Adrenal gland (tissue), 12 donors: ENCODE data around the gene SMARCC2. TPM values are rescaled to one million over a fixed set of nuclear protein-coding genes. Genes with fewer than 3 reads are reported as not detected.

ENCODE experiments used
- DNase-seq, 7 donors: peaks; one replicate each; pipeline ENCODE4 v3.0.0-alpha.2; 2019 to 2020
- H3K27ac ChIP-seq, 5 donors: fragments of 200-600 bp; sonication (generic) in 4 of 5; 1 replicate in 3 of 5; 2 replicates in 2 of 5; pipeline versions ENCODE4 v1.5.1 to v1.8.0; 2016 to 2020; ENCODE audit warnings: mild to moderate bottlenecking in 1 of 5
- H3K27me3 ChIP-seq: fragments of 200-600 bp; 2 replicates; pipeline ENCODE4 v1.8.0; 2021
- H3K36me3 ChIP-seq, 2 donors: fragments of 200-600 bp; replicated peaks in 1 of 2; 1 replicate in 1 of 2; 2 replicates in 1 of 2; pipeline versions ENCODE4 v1.5.1 to v1.8.0; 2018 to 2022
- H3K4me1 ChIP-seq, 2 donors: fragments of 200-600 bp; replicated peaks in 1 of 2; 1 replicate in 1 of 2; 2 replicates in 1 of 2; pipeline versions ENCODE4 v1.5.1 to v1.8.0; 2018 to 2021
- H3K4me3 ChIP-seq, 4 donors: fragments of 200-600 bp; sonication (generic) in 3 of 4; one replicate each; pipeline ENCODE4 v1.5.1; 2016 to 2018
- H3K9me3 ChIP-seq, 3 donors: fragments of 200-600 bp; sonication (generic) in 1 of 3; replicated peaks in 1 of 3; 1 replicate in 2 of 3; 2 replicates in 1 of 3; pipeline versions ENCODE4 v1.5.1 to v1.8.0; 2016 to 2021
- POLR2A ChIP-seq, 2 donors: fragments of 450-650 bp; IDR thresholded peaks; one replicate each; pipeline ENCODE4 v1.6.1; 2017; ENCODE audit warnings: antibody characterized with exemption in 2 of 2, mild to moderate bottlenecking in 2 of 2, moderate library complexity in 1 of 2
- whole genome bisulfite sequencing, 4 donors: extraction: QIAGEN DNeasy Blood & Tissue Kit in 2 of 4; methylation state at CpG; one replicate each; pipeline versions ENCODE4 v1.1.5 to v1.1.7; 2013 to 2017; 5-methylcytosine and 5-hydroxymethylcytosine counted together
- intact Hi-C, 2 donors: fragments of 100-400 bp; cut with DNase I; formaldehyde crosslinking; loops; one replicate each; pipeline versions ENCODE4 v1.14.1 to v1.15.0; 2022 to 2023
- polyA plus RNA-seq, 3 donors: library from polyadenylated mRNA; stranded (reverse); fragments of 200-250 nt in 2 of 3; fragments of 350-450 nt in 1 of 3; fragmentation: Illumina TruSeq in 1 of 3; extraction: RNeasy Lipid Tissue Mini Kit (QIAGEN cat#74804) in 1 of 3; gene quantifications; one replicate each; pipeline ENCODE4 v1.2.3, GENCODE V29; 2013 to 2014
- total RNA-seq, 9 donors: library from RNA; depleted of rRNA in 4 of 9; stranded (reverse); fragments of >200 nt in 4 of 9; fragments of 120-200 nt in 1 of 9; fragmentation: NEBNext Ultra II Directional in 1 of 9; extraction: Animal tissue kit (Norgen Biotek cat#: 25700) in 1 of 9; gene quantifications; one replicate each; pipeline versions ENCODE4 v1.1.0 to v1.2.4, GENCODE V29; 2013 to 2023
- TF ChIP-seq, protein P1 (sequence below), 6 experiments: fragments of 450-650 bp in 4 of 6; fragments of 200-600 bp in 2 of 6; sonication (generic) in 1 of 6; IDR thresholded peaks; 1 replicate in 5 of 6; 2 replicates in 1 of 6; pipeline versions ENCODE4 v1.5.1 to v1.8.0; 2016 to 2021; ENCODE audit warnings: antibody characterized with exemption in 6 of 6, mild to moderate bottlenecking in 2 of 6, moderate library complexity in 1 of 6
- donor health status: healthy with polysubstance abuse.
- donor health status: Bipolar disorder and iron deficiency.
- donor health status: DM: yes; HTN: yes; CAD: no.
- donor health status: DM: no; HTN: no; CAD: no.
- donor health status: DM: no; HTN: no; CAD: no.
- donor health status: DM: yes; HTN: yes; CAD: no.

Gene SMARCC2
- total and polyA plus RNA-seq, 12 donors, result 22.8 to 102 (median 59.1) TPM

DNA sequence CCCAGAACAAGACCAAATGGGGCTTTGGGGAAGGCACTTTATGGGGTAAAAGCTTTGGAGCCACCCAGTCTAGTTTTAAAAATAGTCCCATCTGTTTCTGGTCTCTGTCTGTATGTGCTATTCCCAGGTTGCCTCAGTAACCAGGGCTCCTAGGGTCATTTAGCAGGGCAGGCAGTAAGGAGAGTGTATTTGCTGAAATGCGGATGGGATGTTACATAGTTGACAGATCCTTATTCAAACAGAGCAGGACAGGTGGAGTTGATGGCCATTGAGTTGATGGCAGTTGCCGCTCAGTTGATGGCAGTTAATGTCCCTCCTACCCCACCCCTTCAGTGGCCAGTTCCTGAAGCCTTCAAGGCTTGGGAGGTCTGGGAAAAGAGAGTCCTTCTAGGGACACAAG, 66.6 kb downstream of the SMARCC2 start:
- Histone ChIP-seq H3K4me3 (no peak overlapping the region), H3K4me1 (peaks cover 46 to 66% of the 10 kb centered on the region in 2 donors), H3K9me3 (no peaks in the 10 kb centered on the region), H3K27me3 (no peaks in the 10 kb centered on the region), H3K27ac (peak overlapping the region in 2 of 5 donors; percentile 89 to 97), H3K36me3 (peaks cover 0 to 9% of the 10 kb centered on the region in 2 donors)
- TF ChIP-seq, protein P1, sequence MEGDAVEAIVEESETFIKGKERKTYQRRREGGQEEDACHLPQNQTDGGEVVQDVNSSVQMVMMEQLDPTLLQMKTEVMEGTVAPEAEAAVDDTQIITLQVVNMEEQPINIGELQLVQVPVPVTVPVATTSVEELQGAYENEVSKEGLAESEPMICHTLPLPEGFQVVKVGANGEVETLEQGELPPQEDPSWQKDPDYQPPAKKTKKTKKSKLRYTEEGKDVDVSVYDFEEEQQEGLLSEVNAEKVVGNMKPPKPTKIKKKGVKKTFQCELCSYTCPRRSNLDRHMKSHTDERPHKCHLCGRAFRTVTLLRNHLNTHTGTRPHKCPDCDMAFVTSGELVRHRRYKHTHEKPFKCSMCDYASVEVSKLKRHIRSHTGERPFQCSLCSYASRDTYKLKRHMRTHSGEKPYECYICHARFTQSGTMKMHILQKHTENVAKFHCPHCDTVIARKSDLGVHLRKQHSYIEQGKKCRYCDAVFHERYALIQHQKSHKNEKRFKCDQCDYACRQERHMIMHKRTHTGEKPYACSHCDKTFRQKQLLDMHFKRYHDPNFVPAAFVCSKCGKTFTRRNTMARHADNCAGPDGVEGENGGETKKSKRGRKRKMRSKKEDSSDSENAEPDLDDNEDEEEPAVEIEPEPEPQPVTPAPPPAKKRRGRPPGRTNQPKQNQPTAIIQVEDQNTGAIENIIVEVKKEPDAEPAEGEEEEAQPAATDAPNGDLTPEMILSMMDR (IDR thresholded peaks at IDR 0.05), result no peak
- TF ChIP-seq POLR2A (IDR thresholded peaks at IDR 0.05), result no peak
- intact Hi-C loops, result no loop called here
- DNase-seq, result no peak
- 67 to 90% (median 87%) methylated on average over 1 to 2 of the region's 2 CpGs for WGBS, 4 donors

DNA sequence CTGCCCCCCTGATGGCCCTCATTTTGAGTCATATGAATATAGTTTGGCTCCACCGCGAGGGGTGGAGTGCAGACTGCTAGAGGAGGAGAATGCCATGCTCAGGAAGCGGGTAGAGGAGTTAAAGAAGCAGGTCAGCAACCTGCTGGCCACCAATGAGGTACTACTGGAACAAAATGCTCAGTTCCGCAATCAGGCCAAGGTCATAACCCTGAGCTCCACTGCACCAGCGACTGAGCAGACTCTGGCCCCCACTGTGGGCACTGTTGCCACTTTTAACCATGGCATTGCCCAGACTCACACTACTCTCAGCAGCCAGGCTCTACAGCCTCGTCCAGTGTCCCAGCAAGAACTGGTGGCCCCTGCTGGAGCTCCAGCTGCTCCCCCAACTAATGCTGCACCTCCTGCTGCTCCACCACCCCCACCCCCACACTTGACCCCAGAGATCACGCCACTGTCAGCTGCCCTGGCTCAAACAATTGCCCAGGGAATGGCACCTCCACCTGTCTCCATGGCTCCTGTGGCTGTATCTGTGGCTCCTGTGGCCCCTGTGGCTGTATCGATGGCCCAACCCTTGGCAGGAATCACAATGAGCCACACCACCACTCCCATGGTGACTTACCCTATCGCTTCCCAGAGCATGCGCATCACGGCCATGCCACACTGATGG, 67.9 kb downstream of the SMARCC2 start:
- no peaks in the 10 kb centered on the region for H3K27me3 ChIP-seq
- 63 to 69% (median 66%) methylated on average over 6 to 11 of the region's 11 CpGs for WGBS, 4 donors
- H3K4me1 ChIP-seq, result peaks cover 37 to 54% of the 10 kb centered on the region in 2 donors
- DNase-seq, result peak; percentile 47 to 82 (median 70)
- intact Hi-C loops, result loop anchor here in 1 of 2 donors (2.0 kb wide), 1 partner anchor 67 kb away; the partner anchor contains the start of gene SMARCC2
- peak in 1 of 2 donors; percentile 24 for TF ChIP-seq POLR2A (IDR thresholded peaks at IDR 0.05)
- TF ChIP-seq, protein P1 (IDR thresholded peaks at IDR 0.05), result no peak
- H3K36me3 ChIP-seq, result peaks cover 0 to 9% of the 10 kb centered on the region in 2 donors
- H3K27ac ChIP-seq, result peak overlapping the region in 3 of 5 donors; percentile 89 to 97 (median 97)
- H3K4me3 ChIP-seq, result no peak overlapping the region
- no peaks in the 10 kb centered on the region for H3K9me3 ChIP-seq

- intact Hi-C loops, result loop anchor here in 1 of 2 donors (2.0 kb wide), 1 partner anchor 68 kb away; the partner anchor contains the start of gene SMARCC2
- Histone ChIP-seq H3K27me3 (no peaks in the 10 kb centered on the region), H3K36me3 (peaks cover 0 to 9% of the 10 kb centered on the region in 2 donors), H3K4me3 (no peak overlapping the region), H3K4me1 (peaks cover 34 to 47% of the 10 kb centered on the region in 2 donors), H3K9me3 (no peaks in the 10 kb centered on the region), H3K27ac (peak overlapping the region; percentile 33 to 97 (median 89))
- 69 to 79% (median 78%) methylated on average over 8 to 17 of the region's 17 CpGs for WGBS, 4 donors
- TF ChIP-seq, protein P1 (IDR thresholded peaks at IDR 0.05), result no peak
- peak in 1 of 2 donors; percentile 15 for TF ChIP-seq POLR2A (IDR thresholded peaks at IDR 0.05)
- peak in 5 of 7 donors; percentile 38 to 72 (median 57) for DNase-seq
Observed at GRCh38 chr12:56120158-56120846, 69.0 kb downstream of the SMARCC2 start.

- no peaks in the 10 kb centered on the region for H3K27me3 ChIP-seq
- DNase-seq, result peak; percentile 75 to 94 (median 91)
- H3K4me1 ChIP-seq, result peaks cover 34 to 38% of the 10 kb centered on the region in 2 donors
- H3K4me3 ChIP-seq, result peak overlapping the region in 1 of 4 donors; percentile 76
- 0 to 2% (median 0%) methylated on average over 2 of the region's 2 CpGs for WGBS, 4 donors
- TF ChIP-seq, protein P1 (IDR thresholded peaks at IDR 0.05), result peak; percentile 76 to 98 (median 92)
- no peak for TF ChIP-seq POLR2A (IDR thresholded peaks at IDR 0.05)
- H3K27ac ChIP-seq, result peak overlapping the region; percentile 33 to 97 (median 89)
- peaks cover 0 to 9% of the 10 kb centered on the region in 2 donors for H3K36me3 ChIP-seq
- no peaks in the 10 kb centered on the region for H3K9me3 ChIP-seq
- intact Hi-C loops, result no loop called here
Observed at GRCh38 chr12:56119361-56119796, 69.9 kb downstream of the SMARCC2 start.
